NOMO-1 treated with DMSO at 0.1 percent for 48 hours (cell line): Measurements from ENCODE around the gene G6PC1.
"Not testable (repeated sequence)": the region's sequence is repeated elsewhere in the genome, so short reads cannot be mapped to it uniquely, and the experiment has no call there.

Experiments used
- DNase-seq: peaks from one replicate; lab custom pipeline; 2025; ENCODE audit not compliant: unreplicated experiment; lab: John Stamatoyannopoulos, UW

G6PC1 gene

DNA sequence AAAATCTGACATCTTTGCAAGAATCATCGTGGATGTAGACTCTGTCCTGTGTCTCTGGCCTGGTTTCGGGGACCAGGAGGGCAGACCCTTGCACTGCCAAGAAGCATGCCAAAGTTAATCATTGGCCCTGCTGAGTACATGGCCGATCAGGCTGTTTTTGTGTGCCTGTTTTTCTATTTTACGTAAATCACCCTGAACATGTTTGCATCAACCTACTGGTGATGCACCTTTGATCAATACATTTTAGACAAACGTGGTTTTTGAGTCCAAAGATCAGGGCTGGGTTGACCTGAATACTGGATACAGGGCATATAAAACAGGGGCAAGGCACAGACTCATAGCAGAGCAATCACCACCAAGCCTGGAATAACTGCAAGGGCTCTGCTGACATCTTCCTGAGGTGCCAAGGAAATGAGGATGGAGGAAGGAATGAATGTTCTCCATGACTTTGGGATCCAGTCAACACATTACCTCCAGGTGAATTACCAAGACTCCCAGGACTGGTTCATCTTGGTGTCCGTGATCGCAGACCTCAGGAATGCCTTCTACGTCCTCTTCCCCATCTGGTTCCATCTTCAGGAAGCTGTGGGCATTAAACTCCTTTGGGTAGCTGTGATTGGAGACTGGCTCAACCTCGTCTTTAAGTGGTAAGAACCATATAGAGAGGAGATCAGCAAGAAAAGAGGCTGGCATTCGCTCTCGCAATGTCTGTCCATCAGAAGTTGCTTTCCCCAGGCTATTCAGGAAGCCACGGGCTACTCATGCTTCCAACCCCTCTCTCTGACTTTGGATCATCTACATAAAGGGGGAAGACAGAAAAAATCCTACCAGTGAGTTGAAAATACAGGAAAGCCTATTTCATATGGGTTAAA is at the start of gene G6PC1:
Gene G6PC1, plus strand, starts transcription at position 340 of the 872 bp plus-strand sequence. Its CDS starts 78 bp downstream, at position 418.
- DNase-seq, result no peak

DNA sequence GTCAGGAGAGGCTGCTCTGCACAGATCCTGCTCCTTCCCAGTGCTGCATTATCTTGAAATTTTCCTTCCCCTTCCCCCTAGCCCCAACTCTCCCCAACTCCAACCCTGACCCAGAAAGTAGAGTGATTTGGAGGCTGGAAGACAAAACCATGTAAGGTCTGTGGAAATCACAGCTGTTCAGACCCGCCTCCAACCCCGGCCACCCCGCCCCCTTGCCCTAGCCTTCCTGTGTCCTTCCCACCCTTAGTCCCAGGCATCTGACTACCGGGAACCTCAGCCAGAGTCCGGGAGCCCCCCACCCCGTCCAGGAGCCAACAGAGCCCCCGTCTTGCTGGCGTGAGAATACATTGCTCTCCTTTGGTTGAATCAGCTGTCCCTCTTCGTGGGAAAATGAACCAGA is 49.6 kb upstream of the G6PC1 start, which contains the start of gene AOC3:
Gene AOC3, plus strand, starts transcription at position 246 of the 400 bp plus-strand sequence. Its CDS starts 145 bp downstream, at position 391.
- no peak for DNase-seq

- DNase-seq, result not testable (repeated sequence)
Observed at GRCh38 chr17:42851371-42852240, 49.0 kb upstream of the G6PC1 start.

DNA sequence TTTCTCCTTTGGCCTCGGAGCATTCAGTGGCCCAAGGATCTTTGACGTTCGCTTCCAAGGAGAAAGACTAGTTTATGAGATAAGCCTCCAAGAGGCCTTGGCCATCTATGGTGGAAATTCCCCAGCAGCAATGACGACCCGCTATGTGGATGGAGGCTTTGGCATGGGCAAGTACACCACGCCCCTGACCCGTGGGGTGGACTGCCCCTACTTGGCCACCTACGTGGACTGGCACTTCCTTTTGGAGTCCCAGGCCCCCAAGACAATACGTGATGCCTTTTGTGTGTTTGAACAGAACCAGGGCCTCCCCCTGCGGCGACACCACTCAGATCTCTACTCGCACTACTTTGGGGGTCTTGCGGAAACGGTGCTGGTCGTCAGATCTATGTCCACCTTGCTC is 48.2 kb upstream of the G6PC1 start:
- no peak for DNase-seq

DNA sequence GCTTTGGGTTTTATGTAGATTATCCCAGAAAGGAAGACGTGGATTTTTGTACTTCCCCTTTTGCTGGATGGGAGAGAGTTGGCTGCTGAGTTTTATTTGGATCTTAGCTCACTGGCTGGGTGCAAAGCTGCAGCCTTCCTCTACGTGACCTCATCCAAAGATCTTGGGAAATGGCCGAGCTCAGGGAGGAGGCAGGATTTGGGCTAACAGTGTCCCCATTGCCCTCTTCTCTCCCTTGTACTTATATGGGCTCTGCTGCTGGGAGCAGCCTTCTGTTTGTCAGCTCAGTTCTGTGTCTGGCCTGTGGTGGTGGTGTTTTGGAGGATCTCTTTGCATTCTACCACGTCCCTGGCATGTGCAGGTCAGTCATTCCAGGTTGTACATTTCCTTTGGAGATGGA is 47.6 kb upstream of the G6PC1 start:
- DNase-seq, result no peak

DNA sequence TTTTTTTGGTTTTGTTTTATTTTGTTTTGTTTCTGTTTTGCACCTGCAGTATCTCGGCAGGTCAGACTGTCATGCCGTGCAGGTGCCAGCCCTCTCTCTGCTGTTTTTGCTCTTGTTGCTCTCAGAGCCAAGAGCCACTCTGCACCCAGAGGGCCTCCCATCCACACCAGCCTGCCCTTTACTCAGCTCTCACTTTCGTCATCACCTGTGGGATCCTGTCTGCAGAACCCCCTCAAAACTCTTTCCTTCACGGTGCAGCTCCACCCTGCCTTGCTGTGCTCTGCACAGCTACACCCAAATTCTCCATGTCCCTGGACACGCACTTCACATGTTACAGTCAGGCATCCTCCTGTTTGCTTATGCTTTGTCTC is 47.0 kb upstream of the G6PC1 start:
- DNase-seq, result no peak

GRCh38 chr17:42853968-42854790 is 46.4 kb upstream of the G6PC1 start:
- no peak for DNase-seq

- DNase-seq, result no peak
Observed at GRCh38 chr17:42855048-42855596, 45.5 kb upstream of the G6PC1 start.

GRCh38 chr17:42856093-42856492 is 44.5 kb upstream of the G6PC1 start:
- not testable (repeated sequence) for DNase-seq

- DNase-seq, result not testable (repeated sequence)
Observed at GRCh38 chr17:42856516-42856915, 44.1 kb upstream of the G6PC1 start.

GRCh38 chr17:42857389-42857788 is 43.2 kb upstream of the G6PC1 start:
- no peak for DNase-seq

DNA sequence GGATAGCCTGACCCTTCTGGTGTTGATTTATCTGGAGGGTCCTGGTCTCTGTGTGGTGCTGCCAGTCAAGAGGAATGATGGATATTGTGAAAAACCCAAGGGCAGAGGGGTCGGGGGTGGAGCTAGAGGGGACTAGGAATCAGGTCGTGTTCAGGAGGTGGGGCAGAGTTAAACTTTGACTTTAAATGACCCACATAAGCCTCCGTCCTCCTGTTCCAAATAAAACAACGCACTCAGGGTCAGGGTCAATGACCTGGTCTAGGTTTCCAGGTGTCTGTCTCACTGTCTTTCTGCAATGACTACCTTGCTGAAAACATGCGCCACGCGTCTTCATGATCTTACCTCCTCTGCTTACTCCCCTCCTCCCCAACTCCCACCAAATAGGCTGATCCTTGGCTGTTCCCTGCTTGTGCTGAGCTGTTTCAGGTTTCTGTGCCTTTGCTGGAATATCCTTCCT is 34.9 kb upstream of the G6PC1 start:
- no peak for DNase-seq

DNA sequence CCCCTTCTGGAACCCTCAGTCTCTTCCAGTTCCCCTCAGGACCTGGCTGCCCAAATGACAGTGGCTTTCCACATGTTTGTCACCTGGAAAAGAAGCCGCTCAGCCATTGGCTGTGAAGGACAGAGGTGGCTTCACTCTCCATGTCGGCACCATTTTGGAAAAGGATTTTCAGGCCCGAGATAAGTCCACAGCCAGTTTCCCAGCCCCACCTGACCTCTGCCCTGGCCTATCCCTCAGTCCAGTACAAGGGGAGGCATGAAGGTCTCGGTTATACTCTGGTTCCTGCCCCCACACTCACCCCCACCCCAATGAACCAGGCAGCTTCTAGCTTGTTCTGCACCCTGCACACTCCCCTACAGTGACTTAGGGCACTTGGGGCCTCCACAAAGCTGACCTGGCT is 34.4 kb upstream of the G6PC1 start:
- DNase-seq, result no peak

- DNase-seq, result no peak
Observed at GRCh38 chr17:42866631-42867575, 33.7 kb upstream of the G6PC1 start.

DNA sequence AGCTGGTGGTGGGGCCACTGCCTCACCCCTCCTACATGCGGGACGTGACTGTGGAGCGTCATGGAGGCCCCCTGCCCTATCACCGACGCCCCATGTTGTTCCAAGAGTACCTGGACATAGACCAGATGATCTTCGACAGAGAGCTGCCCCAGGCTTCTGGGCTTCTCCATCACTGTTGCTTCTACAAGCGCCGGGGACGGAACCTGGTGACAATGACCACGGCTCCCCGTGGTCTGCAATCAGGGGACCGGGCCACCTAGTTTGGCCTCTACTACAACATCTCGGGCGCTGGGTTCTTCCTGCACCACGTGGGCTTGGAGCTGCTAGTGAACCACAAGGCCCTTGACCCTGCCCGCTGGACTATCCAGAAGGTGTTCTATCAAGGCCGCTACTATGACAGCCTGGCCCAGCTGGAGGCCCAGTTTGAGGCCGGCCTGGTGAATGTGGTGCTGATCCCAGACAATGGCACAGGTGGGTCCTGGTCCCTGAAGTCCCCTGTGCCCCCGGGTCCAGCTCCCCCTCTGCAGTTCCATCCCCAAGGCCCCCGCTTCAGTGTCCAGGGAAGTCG is 32.8 kb upstream of the G6PC1 start:
- not testable (repeated sequence) for DNase-seq

GRCh38 chr17:42868338-42868737 is 32.3 kb upstream of the G6PC1 start:
- no peak for DNase-seq

DNA sequence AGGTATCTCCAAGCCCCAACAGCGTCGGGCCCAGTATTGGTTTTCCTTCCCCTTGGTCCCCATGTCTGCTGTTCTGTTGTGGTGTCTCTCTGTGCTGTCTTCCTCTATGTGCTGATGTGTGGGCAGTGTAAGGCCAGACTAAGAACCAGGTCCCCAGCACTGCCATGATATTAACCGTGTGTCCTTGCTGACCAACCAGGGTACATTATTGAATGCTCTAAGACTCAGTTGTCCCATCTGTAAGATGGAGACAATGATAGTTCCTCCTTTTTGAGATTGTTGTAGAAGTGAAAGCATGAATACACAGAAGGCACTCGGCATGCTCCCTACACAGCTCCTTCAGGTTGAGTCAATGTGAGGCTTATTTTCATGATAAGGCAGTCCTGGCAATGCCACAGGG is 29.0 kb upstream of the G6PC1 start:
- DNase-seq, result no peak

GRCh38 chr17:42872251-42872965 is 28.2 kb upstream of the G6PC1 start:
- no peak for DNase-seq
